OCI-LY7 (cell line): ENCODE results near the gene SLC4A5. TPM values are rescaled to one million over a fixed set of nuclear protein-coding genes. Genes with fewer than 3 reads are reported as not detected.
"Not testable (repeated sequence)": the region's sequence is repeated elsewhere in the genome, so short reads cannot be mapped to it uniquely, and the experiment has no call there.

Experiments
- BruUV-seq: library from RNA; stranded (reverse); fragments of 400-500 nt; replicated peaks from 2 replicates; lab custom pipeline; 2021; lab: Mats Ljungman, UMichigan
- CTCF ChIA-PET: fragments of 300-600 bp; sonication (Branson Sonifier 250); formaldehyde crosslinking; loops from one replicate; lab custom pipeline; 2022; ENCODE audit warnings: antibody characterized with exemption; ENCODE audit not compliant: unreplicated experiment; lab: Charles Lee
- POLR2A ChIA-PET: fragments of 300-600 bp; sonication (Branson Sonifier 250); formaldehyde crosslinking; loops from one replicate; lab custom pipeline; 2022; ENCODE audit warnings: antibody characterized with exemption; lab: Charles Lee
- DNase-seq: peaks from one replicate; pipeline ENCODE4 v3.0.0-alpha.2; 2015; ENCODE audit warnings: low spot score
- H2AFZ ChIP-seq: fragments of 200-600 bp; sonication (generic), shearing (Covaris generic); 2 replicates; pipeline ENCODE4 v1.6.1; 2014; ENCODE audit warnings: mild to moderate bottlenecking, antibody characterized with exemption, low read length, moderate library complexity
- H3K27ac ChIP-seq: fragments of 200-600 bp; sonication (generic); 2 replicates; pipeline ENCODE4 v1.5.1; 2014; ENCODE audit warnings: mixed run types, low read depth, mild to moderate bottlenecking, moderate library complexity, low read length, inconsistent platforms; ENCODE audit not compliant: poor library complexity, severe bottlenecking
- H3K36me3 ChIP-seq: fragments of 200-600 bp; sonication (generic); 2 replicates; pipeline ENCODE4 v1.6.1; 2014; ENCODE audit warnings: mild to moderate bottlenecking, antibody characterized with exemption, low read length, moderate library complexity, mixed read lengths; ENCODE audit not compliant: insufficient read depth
- H3K4me1 ChIP-seq: fragments of 200-600 bp; sonication (generic); 2 replicates; pipeline ENCODE4 v1.5.1; 2014; ENCODE audit warnings: mild to moderate bottlenecking, low read length; ENCODE audit not compliant: insufficient read depth, poor library complexity, severe bottlenecking
- H3K4me2 ChIP-seq: fragments of 200-600 bp; sonication (generic); 2 replicates; pipeline ENCODE4 v1.6.1; 2014; ENCODE audit warnings: mild to moderate bottlenecking, low read length
- H3K4me3 ChIP-seq: fragments of 200-600 bp; sonication (generic); 2 replicates; pipeline ENCODE4 v1.5.1; 2014; ENCODE audit warnings: mild to moderate bottlenecking, low read depth, low read length; ENCODE audit not compliant: poor library complexity, severe bottlenecking
- H3K79me2 ChIP-seq: fragments of 200-600 bp; sonication (generic); 2 replicates; pipeline ENCODE4 v1.6.1; 2016; ENCODE audit warnings: low read depth, mild to moderate bottlenecking, low read length, moderate library complexity, mixed read lengths; ENCODE audit not compliant: insufficient read depth
- H3K9me2 ChIP-seq: fragments of 200-600 bp; sonication (generic); 2 replicates; pipeline ENCODE4 v1.6.1; 2016; ENCODE audit warnings: mild to moderate bottlenecking, low read length, mixed read lengths; ENCODE audit not compliant: insufficient read depth
- H3K9me3 ChIP-seq: fragments of 200-600 bp; sonication (generic); 2 replicates; pipeline ENCODE4 v1.6.1; 2014; ENCODE audit warnings: mild to moderate bottlenecking, mixed run types, low read length, mixed read lengths
- H4K20me1 ChIP-seq: fragments of 200-600 bp; sonication (generic); 2 replicates; pipeline ENCODE4 v1.6.1; 2014; ENCODE audit warnings: mild to moderate bottlenecking, antibody characterized with exemption, low read length, moderate library complexity, mixed read lengths; ENCODE audit not compliant: insufficient read depth
- CTCF ChIP-seq: fragments of 200-600 bp; sonication (generic); conservative IDR thresholded peaks from 2 replicates; pipeline ENCODE4 v1.5.1; 2014; ENCODE audit warnings: mild to moderate bottlenecking, antibody characterized with exemption, low read length, moderate library complexity, mixed read lengths
- EZH2phosphoT487 ChIP-seq: fragments of 200-600 bp; sonication (generic); IDR thresholded peaks from 2 replicates; pipeline ENCODE4 v1.6.1; 2018; ENCODE audit warnings: low read depth, borderline replicate concordance, mild to moderate bottlenecking, mixed run types, antibody characterized with exemption, low read length, moderate library complexity, mixed read lengths
- intact Hi-C: fragments of 100-400 bp; cut with micrococcal nuclease; formaldehyde crosslinking; loops from one replicate; pipeline ENCODE4 v1.10.0; 2022; ENCODE audit not compliant: unreplicated experiment
- total RNA-seq, 2 experiments: library from RNA; depleted of rRNA in 1 of 2; stranded (reverse); fragments of >200 nt in 1 of 2; shearing (Covaris generic) in 1 of 2; gene quantifications; 2 replicates each; pipeline ENCODE4 v1.2.3, GENCODE V29; 2014 to 2022

SLC4A5 gene
- total RNA-seq, 2 experiments from 2014 or later: 1.2 to 7.0 TPM

- BruUV-seq: no TSS peak
These were observed 2.2 kb upstream of the SLC4A5 start for GRCh38 chr2:74345272-74345943.

GRCh38 chr2:74336227-74336626, 7.0 kb downstream of the SLC4A5 start:
- BruUV-seq, H3K4me3 ChIP-seq, H3K9me3 ChIP-seq, H3K36me3 ChIP-seq, H3K4me2 ChIP-seq, DNase-seq, CTCF ChIA-PET, H3K4me1 ChIP-seq, H4K20me1 ChIP-seq, H3K9me2 ChIP-seq, POLR2A ChIA-PET, H3K27ac ChIP-seq, H3K79me2 ChIP-seq, H2AFZ ChIP-seq: not testable (repeated sequence)
- intact Hi-C loops: loop anchor here (10.0 kb wide), 1 partner anchor 191 kb away; the partner anchor contains the start of gene BOLA3

More at GRCh38 chr2:74345272-74345943, 2.2 kb upstream of the SLC4A5 start:
- CTCF ChIA-PET: no interaction called here
- POLR2A ChIA-PET: interaction anchor here (0.7 kb wide), 1 partner anchor 45 kb away, joined by 3 read pairs; no protein-coding TSS in a partner anchor
- H3K79me2 ChIP-seq: no peaks in the 10 kb centered on the region
- TF ChIP-seq EZH2phosphoT487 (no peak), CTCF (no peak)
- H3K4me3 ChIP-seq: no peak overlapping the region
- no peak overlapping the region for H2AFZ ChIP-seq
- H3K9me3 ChIP-seq: no peaks in the 10 kb centered on the region
- H4K20me1 ChIP-seq: no peaks in the 10 kb centered on the region
- no peak overlapping the region for H3K4me2 ChIP-seq
- intact Hi-C loops: no loop called here
- DNase-seq: no peak
- H3K4me1 ChIP-seq: no peaks in the 10 kb centered on the region
- H3K36me3 ChIP-seq: no peaks in the 10 kb centered on the region
- H3K27ac ChIP-seq: no peak overlapping the region
- no peaks in the 10 kb centered on the region for H3K9me2 ChIP-seq

GRCh38 chr2:74334931-74335333, 8.3 kb downstream of the SLC4A5 start:
- peak; percentile 72 for DNase-seq
- H4K20me1 ChIP-seq: no peaks in the 10 kb centered on the region
- CTCF ChIA-PET: interaction anchor here (0.5 to 1.8 kb wide), 7 partner anchors 11 to 88 kb away, joined by 3 to 15 read pairs (median 3); no protein-coding TSS in a partner anchor
- H3K9me2 ChIP-seq: no peaks in the 10 kb centered on the region
- H3K9me3 ChIP-seq: no peaks in the 10 kb centered on the region
- POLR2A ChIA-PET: interaction anchor here (0.5 to 1.2 kb wide), 4 partner anchors 11 to 554 kb away, joined by 3 to 5 read pairs (median 3); no protein-coding TSS in a partner anchor
- TF ChIP-seq CTCF (peak; percentile 95), EZH2phosphoT487 (no peak)
- intact Hi-C loops: loop anchor here (1.0 to 10.0 kb wide), 3 partner anchors 68 to 190 kb away; partner anchors contain the start of gene BOLA3
- H2AFZ ChIP-seq: no peak overlapping the region
- H3K4me3 ChIP-seq: no peak overlapping the region
- H3K79me2 ChIP-seq: no peaks in the 10 kb centered on the region
- H3K36me3 ChIP-seq: no peaks in the 10 kb centered on the region
- no peaks in the 10 kb centered on the region for H3K4me1 ChIP-seq
- BruUV-seq: no TSS peak
- H3K4me2 ChIP-seq: no peak overlapping the region
- no peak overlapping the region for H3K27ac ChIP-seq
